ENCODE measurements around the gene CCDC152.

DNA sequence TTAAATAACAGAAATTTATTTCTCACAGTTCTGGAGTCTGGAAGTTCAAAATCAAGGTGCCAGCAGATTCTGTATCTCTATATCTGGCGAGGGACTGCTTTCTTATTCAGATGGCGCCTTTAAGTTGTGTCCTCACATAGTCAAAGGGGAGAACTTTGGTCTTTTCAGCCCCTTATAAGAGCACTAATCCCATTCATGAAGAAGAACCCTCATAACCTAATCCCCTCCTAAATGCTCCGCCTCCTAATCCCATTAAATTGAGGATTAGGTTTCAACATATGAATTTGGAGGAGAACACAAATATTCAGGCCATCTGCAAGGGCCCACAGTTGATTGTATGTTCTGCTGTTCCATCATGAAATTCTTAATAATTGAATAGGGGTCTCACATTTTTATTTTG lies 10.8 kb upstream of the CCDC152 start:
- TF ChIP-seq, protein P1, sequence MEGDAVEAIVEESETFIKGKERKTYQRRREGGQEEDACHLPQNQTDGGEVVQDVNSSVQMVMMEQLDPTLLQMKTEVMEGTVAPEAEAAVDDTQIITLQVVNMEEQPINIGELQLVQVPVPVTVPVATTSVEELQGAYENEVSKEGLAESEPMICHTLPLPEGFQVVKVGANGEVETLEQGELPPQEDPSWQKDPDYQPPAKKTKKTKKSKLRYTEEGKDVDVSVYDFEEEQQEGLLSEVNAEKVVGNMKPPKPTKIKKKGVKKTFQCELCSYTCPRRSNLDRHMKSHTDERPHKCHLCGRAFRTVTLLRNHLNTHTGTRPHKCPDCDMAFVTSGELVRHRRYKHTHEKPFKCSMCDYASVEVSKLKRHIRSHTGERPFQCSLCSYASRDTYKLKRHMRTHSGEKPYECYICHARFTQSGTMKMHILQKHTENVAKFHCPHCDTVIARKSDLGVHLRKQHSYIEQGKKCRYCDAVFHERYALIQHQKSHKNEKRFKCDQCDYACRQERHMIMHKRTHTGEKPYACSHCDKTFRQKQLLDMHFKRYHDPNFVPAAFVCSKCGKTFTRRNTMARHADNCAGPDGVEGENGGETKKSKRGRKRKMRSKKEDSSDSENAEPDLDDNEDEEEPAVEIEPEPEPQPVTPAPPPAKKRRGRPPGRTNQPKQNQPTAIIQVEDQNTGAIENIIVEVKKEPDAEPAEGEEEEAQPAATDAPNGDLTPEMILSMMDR (conservative IDR thresholded peaks at IDR 0.05) = no peak
- TF ChIP-seq ZFX (IDR thresholded peaks at IDR 0.05) = no peak

Data from C4-2B (cell line).